ENCODE results near the gene FAM107B. TPM values are rescaled to one million over a fixed set of nuclear protein-coding genes. Genes with fewer than 3 reads are reported as not detected.
A peak's percentile ranks its signal among the peaks of the same experiment; 100 is the strongest.

The FAM107B gene
- total RNA-seq, 1 donor from 2014 or later, result 86.2 TPM

DNA sequence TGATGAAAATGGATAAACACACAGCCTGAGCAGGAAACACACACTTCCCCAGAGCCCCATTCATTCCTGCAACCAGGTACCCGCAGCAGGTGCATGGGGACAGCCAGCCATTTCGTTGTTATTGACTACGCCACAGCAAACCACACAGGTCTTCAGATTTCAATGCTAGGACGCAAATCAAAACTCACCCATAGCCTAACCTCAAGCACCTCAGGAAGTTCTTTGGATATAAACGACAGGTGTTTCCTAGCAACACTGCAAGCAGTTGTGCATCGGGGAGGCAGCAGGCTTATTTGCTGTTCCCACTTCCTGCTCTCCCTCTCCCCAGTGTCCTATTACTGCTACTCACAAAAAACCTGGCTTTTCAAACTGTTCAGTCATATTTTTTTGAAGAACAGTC is 267.5 kb downstream of the FAM107B start:
- Histone ChIP-seq H3K9me3 (no peaks in the 10 kb centered on the region), H3K27me3 (no peaks in the 10 kb centered on the region), H3K4me3 (no peak overlapping the region), H3K36me3 (no peaks in the 10 kb centered on the region), H3K4me1 (no peaks in the 10 kb centered on the region), H3K27ac (no peak overlapping the region)
- DNase-seq (no peak), ATAC-seq (no peak)
- TF ChIP-seq, protein P1, sequence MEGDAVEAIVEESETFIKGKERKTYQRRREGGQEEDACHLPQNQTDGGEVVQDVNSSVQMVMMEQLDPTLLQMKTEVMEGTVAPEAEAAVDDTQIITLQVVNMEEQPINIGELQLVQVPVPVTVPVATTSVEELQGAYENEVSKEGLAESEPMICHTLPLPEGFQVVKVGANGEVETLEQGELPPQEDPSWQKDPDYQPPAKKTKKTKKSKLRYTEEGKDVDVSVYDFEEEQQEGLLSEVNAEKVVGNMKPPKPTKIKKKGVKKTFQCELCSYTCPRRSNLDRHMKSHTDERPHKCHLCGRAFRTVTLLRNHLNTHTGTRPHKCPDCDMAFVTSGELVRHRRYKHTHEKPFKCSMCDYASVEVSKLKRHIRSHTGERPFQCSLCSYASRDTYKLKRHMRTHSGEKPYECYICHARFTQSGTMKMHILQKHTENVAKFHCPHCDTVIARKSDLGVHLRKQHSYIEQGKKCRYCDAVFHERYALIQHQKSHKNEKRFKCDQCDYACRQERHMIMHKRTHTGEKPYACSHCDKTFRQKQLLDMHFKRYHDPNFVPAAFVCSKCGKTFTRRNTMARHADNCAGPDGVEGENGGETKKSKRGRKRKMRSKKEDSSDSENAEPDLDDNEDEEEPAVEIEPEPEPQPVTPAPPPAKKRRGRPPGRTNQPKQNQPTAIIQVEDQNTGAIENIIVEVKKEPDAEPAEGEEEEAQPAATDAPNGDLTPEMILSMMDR (IDR thresholded peaks at IDR 0.05), result no peak
- intact Hi-C loops (cut with DNase I), result loop anchor here (10.0 kb wide), 1 partner anchor 318 kb away; no protein-coding TSS in a partner anchor

DNA sequence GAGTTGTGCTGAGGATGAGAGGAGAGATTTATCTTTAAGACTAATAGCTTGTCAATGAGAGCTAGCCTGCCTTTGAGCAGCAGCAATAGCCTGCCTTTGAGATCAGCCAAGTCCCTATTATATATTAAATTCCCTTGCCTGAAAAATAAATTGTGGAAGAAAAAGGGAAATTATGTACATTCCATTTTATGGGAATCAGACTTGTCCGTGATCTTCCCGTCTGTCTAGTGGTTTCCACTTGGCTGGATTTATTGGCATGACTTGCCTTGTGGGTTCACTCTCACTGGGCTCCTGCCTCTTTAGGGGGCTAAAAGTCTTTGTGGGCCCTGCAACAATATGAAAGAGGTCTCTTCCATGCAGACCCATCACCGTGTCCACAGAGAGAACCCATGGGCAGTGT is 272.3 kb downstream of the FAM107B start:
- no peaks in the 10 kb centered on the region for H3K36me3 ChIP-seq

DNA sequence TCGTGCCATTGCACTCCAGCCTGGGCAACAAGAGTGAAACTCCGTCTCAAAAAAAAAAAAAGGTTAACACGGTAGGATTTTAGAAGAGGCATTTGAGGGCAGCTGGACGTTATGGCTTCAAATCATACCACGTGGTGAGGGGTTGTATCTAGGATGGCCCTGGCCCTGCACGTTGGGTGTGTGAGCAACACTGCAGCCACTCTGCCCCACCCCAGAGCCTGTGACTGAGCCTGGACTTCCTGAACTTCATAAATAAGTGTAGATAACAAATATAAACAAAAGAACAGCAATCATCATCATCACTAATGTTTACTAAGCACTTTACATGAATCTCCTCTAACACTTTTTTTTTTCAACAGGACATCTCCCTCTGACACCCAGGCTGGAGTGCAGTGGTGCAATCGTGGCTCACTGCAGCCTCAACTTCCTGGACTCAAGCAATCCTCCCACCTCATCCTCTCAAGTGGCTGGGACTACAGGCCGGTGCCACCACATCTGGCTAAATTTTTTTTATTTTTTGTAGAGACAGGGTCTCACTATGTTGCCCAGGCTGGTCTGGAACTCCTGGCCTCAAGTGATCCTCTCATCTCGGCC is 274.4 kb downstream of the FAM107B start:
- Histone ChIP-seq H3K4me1 (peaks cover 6% of the 10 kb centered on the region), H3K27ac (no peak overlapping the region), H3K4me3 (no peak overlapping the region), H3K9me3 (no peaks in the 10 kb centered on the region), H3K36me3 (no peaks in the 10 kb centered on the region), H3K27me3 (no peaks in the 10 kb centered on the region)
- DNase-seq (no peak), ATAC-seq (peak; percentile 26)
- intact Hi-C loops (cut with DNase I), result loop anchor here (10.0 kb wide), 1 partner anchor 325 kb away; no protein-coding TSS in a partner anchor
- TF ChIP-seq, protein P1 (IDR thresholded peaks at IDR 0.05), result no peak

More for the DNA sequence above, 272.3 kb downstream of the FAM107B start:
- TF ChIP-seq, protein P1 (IDR thresholded peaks at IDR 0.05), result no peak
- H3K4me1 ChIP-seq, result peaks cover 6% of the 10 kb centered on the region
- H3K27ac ChIP-seq, result no peak overlapping the region
- DNase-seq (no peak), ATAC-seq (no peak)
- H3K4me3 ChIP-seq, result no peak overlapping the region
- no peaks in the 10 kb centered on the region for H3K9me3 ChIP-seq
- no peaks in the 10 kb centered on the region for H3K27me3 ChIP-seq
- intact Hi-C loops (cut with DNase I), result loop anchor here (10.0 kb wide), 1 partner anchor 322 kb away; no protein-coding TSS in a partner anchor

DNA sequence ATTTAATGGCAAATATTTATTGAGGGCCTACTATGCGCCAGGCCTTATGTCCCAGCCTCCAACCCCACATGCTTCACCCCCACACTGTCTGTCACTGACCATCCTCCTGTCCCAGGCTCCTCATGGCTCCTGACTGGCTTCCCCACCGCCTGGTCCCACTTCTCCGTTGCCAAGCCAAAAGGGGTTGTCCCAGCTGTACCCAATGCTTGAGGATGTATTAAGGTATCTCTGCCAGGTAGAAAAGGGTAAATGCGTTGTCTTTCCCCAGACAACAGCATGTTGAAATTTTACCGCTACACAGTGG is 275.1 kb downstream of the FAM107B start:
- intact Hi-C loops (cut with DNase I), result no loop called here
- no peak overlapping the region for H3K27ac ChIP-seq
- peak; percentile 11 for ATAC-seq

DNA sequence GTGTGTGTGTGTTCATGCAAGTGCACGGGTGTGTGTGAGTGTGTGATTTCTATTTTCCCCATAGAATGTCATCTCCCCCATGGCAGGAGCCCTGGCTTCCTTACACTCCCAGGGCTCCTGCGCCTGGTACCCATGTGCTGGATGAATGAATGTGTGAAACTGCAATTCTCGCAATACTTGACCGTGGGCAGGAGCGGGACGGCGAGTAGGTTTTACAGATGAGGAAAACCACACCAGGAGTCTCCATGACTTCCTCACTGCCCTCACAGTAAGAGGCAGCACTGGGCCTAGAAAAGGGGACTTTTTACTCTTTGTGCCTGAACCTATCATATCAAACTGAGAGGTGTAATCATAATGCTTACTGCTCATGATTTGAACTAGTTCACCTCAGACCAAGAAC is 276.4 kb downstream of the FAM107B start:
- no peak for ATAC-seq
- intact Hi-C loops (cut with DNase I), result no loop called here
- TF ChIP-seq, protein P1 (IDR thresholded peaks at IDR 0.05), result no peak
- Histone ChIP-seq H3K4me3 (no peak overlapping the region), H3K27me3 (no peaks in the 10 kb centered on the region), H3K4me1 (peaks cover 6% of the 10 kb centered on the region), H3K27ac (no peak overlapping the region), H3K9me3 (no peaks in the 10 kb centered on the region), H3K36me3 (no peaks in the 10 kb centered on the region)
- DNase-seq, result no peak

More for the DNA sequence above, 275.1 kb downstream of the FAM107B start:
- H3K9me3 ChIP-seq, result no peaks in the 10 kb centered on the region
- H3K36me3 ChIP-seq, result no peaks in the 10 kb centered on the region
- TF ChIP-seq, protein P1 (IDR thresholded peaks at IDR 0.05), result no peak
- no peak for DNase-seq
- no peak overlapping the region for H3K4me3 ChIP-seq
- H3K27me3 ChIP-seq, result no peaks in the 10 kb centered on the region
- H3K4me1 ChIP-seq, result peaks cover 6% of the 10 kb centered on the region

DNA sequence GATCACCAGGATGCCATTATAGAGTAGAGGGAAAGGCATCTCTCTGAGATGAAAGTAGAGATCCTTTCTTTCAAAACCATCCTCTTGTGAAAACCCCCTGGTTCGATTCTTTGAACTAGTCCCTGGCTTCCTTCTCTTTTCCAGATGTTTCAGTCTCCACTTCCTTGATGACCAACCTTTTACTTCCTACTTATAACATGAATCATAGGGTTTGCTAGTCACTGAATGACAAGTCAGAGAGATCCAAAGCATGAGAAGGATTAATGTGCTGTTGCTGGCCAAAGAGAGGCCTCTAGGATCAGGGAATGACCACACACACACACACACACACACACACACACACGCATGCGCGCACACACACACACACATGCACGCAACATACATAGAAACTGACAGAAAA is 282.9 kb downstream of the FAM107B start:
- TF ChIP-seq, protein P1 (IDR thresholded peaks at IDR 0.05), result no peak
- Histone ChIP-seq H3K9me3 (no peaks in the 10 kb centered on the region), H3K27me3 (peaks cover 5% of the 10 kb centered on the region), H3K4me1 (no peaks in the 10 kb centered on the region), H3K36me3 (no peaks in the 10 kb centered on the region), H3K27ac (no peak overlapping the region), H3K4me3 (no peak overlapping the region)
- no peak for DNase-seq
- no peak for ATAC-seq
- intact Hi-C loops (cut with DNase I), result no loop called here
